Measurements from ENCODE around the gene CHPT1.
"Not testable (repeated sequence)": the region's sequence is repeated elsewhere in the genome, so short reads cannot be mapped to it uniquely, and the experiment has no call there.

CHPT1 gene

GRCh38 chr12:101697197-101697929, at the start of gene CHPT1:
TSS of gene CHPT1 (plus strand) at chr12:101697640. CDS start at chr12:101697862, 222 bp downstream.
- peak; percentile 69 to 79 for ATAC-seq

DNA sequence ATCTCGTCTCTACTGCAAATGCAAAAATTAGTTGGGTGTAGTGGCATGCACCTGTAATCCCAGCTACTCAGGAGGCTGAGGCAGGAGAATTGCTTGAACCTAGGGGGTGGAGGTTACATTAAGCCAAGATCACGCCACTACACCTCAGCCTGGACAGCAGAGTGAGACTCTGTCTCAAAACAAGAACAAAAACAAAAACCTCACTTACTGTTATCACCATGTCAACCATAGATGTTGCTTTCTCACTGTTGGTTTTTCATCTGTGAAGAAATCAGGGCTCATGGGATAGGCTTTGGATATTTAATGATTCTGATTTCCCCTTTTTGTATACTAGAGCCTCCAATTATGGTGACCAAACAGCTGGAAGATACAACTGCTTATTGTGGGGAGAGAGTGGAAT, 49.7 kb upstream of the CHPT1 start:
- no peak for ATAC-seq

DNA sequence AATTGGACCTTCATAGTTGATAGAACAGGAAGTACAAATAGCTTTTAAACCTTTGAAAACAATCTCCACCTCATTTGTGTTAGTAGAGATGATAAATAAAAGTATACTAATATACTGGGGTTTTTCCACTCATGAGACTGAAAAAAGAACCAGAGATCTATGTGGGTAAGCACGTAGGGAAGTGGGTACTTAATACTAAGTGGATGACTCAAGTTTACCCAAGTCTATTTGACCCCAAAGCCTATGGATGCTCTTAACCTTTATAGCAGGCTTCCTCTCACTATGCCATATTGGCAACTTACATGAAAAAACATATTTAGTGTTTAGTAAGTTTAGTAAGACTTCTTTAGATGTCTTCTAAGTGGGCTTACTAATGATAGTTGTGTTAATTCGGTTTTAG, 49.2 kb upstream of the CHPT1 start:
- peak; percentile 36 to 46 for ATAC-seq

DNA sequence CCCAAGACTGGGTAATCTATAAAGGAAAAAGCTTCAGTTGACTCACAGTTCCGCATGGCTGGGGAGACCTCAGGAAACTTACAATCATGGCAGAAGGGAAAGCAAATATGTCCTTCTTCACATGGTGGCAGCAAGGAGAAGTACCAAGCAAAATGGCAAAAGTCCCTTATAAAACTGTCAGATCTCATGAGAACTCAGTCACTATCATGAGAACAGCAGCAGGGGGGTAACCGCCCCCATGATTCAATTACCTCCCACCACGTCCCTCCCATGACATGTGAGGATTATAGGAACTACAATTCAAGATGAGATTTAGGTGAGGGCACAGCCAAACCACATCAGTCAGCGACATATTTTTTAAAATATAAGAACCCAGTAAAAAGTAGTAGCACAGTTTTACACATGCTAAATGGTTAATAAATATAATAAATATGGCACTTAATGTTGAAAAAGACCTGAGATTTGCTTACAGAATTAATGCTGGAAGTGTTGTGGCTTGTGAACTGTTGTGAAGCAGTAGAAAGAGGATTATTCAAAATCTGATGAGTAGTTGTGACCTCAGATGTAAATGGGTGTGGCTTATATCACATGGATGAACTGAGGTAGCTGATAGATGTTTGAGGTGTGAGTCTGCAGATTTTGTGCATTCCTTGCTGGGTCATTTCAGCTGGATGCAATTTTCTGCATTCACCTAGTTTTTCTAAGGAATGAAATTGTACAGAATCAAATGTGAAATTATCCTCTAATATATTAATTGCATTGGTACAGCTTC, 46.9 kb upstream of the CHPT1 start:
- no peak for ATAC-seq

DNA sequence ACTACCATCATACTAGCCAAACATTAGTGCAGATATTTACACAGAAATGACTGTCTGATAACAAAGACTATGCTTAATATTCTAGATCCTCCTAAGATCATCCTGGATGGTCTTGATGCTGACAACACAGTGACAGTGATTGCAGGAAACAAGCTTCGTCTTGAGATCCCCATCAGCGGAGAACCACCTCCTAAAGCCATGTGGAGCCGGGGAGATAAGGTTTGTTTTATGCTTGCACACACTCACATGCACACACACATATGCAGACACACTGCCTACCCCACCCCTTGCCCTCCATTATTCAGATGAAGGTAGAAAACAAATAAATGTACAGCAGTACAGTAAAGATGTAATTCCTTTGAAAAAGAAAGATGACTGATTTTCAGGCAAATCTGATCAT, 44.4 kb upstream of the CHPT1 start:
- no peak for ATAC-seq

DNA sequence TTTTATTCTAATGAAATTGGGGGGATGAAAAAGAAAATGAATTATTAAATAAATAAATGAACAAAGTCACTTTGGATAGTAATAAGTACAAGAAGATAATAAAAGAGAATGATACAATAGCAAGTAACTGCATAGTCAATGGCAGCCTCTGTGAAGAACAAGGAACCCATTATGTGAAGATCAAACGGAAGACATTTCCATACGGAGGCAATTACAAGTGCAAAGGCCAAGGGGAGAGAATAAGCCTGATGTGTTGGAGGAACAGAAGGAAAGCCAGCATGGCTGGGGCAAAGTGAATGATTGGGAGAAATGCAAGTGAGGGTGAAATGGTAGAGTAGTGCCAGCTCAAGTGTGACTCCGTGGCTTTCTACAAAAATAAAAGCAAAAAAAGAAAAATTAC, 43.9 kb upstream of the CHPT1 start:
- ATAC-seq: no peak

DNA sequence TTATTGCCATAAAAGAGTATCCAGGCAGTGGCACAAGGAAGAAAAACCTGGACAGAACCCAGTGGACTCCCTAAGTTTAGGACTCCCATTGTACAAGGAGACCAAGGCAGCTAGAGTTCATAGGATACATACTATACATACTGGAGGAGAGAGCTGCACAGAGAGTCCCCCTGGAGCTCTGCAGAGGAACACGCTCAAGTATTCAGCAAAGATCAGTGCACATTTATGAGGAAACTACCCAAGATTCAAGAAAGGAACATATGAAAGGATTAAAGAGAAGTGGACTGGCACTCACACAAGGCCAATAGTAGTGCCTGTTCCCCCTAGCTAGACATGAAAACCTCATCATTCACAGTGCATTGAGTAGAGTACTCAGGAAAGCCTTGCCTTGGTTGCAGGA, 43.0 kb upstream of the CHPT1 start:
- ATAC-seq: no peak

GRCh38 chr12:101655393-101655792, 42.0 kb upstream of the CHPT1 start:
- no peak for ATAC-seq

DNA sequence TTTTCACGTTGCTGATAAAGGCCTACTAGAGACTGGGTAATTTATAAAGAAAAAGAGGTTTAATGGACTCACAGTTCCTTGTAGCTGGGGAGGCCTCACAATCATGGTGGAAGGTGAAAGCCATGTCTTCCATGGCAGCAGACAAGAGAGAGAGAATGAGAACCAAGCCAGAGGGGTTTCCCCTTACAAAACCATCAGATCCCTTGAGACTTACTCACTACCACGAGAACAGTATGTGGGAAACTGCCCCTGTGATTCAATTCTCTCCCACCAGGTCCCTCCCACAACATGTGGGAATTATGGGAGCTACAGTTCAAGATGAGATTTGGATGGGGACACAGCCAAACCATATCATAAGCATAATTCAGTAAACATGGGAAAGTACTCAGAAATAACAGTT, 36.8 kb upstream of the CHPT1 start:
- ATAC-seq: not testable (repeated sequence)

GRCh38 chr12:101663298-101663697, 34.1 kb upstream of the CHPT1 start:
- no peak for ATAC-seq

- ATAC-seq: no peak
These were observed 32.4 kb upstream of the CHPT1 start for GRCh38 chr12:101664992-101665391.

DNA sequence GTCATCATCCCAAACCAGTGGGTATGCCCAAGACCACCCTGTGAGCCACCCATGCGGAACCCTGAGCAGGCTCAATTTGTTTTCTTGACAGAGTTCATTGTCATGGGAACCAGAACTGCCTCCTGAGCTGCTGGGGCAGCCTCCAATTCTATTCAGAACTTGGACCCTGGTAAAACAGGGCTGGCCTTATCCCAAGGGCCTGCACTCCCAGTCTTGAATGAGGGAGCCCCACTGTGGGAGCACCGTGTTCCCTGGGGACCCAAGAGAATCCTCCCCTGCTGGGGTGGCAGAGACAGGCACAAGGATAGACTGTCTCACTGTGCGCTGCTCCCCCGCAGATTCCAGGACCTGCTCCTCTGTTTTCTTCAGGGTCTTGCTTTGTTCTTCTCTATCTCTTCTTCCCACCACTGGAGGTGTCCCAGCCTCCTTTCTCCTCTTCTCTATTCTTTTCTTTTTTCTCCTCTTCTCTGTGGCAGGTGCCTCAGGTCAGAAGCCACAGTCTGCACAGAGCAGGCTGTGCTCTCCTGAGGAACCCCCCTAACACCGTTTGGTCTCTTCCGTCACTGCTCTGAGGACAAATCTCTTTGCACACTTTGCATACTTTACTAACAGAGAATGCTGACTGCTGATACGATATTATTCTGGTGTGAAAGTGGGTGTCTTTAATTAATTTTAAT, 31.2 kb upstream of the CHPT1 start:
- ATAC-seq: no peak

- ATAC-seq: no peak
These were observed 29.8 kb upstream of the CHPT1 start for GRCh38 chr12:101667591-101667990.

DNA sequence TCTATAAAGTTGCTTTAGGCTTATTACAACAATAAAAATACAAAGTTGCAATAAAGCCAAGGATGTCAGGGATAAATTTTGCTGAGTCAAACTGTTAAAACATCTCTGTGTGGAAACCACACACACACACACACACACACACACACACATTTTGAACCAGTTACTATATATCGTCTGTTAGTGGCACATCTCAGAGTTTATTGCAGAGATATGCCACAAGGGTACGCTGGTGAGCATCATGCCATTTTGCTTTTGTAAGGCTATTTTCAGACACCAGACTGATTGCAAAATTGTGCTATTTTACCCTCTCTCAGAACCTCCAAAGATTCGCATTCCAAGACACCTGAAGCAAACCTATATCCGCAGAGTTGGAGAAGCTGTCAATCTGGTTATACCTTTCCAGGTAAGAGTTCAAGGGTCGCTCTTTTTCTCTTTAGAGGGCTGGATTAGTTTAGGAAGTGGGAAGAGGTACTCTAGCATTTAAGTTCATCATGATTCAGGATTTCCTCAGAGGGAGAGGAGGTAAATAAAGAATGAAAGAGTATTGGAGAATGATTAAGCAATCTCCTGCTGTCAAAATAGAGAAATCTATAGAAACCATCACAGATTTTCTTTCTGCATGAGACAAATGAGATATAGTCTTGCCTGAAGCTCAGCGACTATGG, 27.3 kb upstream of the CHPT1 start:
- peak in 1 of 2 donors; percentile 43 for ATAC-seq

DNA sequence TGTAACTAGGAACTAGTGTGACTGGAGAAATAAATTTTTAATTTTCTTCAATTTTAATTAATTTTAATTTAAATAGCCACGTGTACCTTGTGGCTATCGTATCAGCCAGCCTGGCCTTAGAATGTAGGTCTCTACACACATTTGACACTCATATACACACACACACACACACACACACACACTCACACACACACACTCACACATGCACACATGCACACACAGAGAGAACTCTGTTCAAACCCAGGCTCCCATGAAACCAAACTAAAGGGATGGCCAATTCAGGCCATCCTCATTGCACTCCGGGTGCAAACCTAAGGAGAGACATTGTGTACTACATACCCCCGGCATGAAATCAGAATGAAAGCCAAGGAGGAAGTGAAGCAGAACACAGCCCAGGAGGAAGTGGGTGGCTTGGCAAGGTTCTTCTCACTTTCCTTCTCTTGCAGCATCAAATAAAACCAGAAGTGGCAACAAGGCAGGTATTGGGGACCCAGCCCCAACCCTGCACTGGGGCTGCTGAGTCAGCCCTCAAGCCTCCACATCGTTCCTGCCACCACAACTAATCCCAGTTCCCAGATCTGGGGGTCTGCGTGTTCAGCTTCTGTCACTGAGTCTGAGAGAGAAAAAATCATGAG, 26.2 kb upstream of the CHPT1 start:
- ATAC-seq: peak; percentile 51 to 64

DNA sequence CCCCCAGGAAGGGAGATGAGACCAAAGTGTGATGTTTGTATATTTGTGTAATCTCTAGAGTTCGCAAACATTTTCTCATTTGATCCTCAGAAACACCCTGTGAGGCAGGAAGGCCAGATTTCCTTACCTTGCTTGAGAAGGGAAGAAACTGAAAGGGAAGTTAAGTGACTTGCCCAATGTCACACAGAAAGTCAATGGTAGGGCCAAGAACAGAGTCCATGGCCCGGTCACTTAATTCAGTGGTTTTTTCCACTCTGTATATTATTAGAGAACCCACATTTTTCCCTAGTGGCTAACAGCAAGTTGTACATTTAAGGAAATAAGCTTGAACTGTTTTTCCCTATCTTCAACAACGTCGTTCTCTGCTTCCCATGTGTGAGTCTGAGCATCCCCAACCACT, 25.6 kb upstream of the CHPT1 start:
- ATAC-seq: no peak

- no peak for ATAC-seq
These were observed 21.9 kb upstream of the CHPT1 start for GRCh38 chr12:101675555-101675954.

DNA sequence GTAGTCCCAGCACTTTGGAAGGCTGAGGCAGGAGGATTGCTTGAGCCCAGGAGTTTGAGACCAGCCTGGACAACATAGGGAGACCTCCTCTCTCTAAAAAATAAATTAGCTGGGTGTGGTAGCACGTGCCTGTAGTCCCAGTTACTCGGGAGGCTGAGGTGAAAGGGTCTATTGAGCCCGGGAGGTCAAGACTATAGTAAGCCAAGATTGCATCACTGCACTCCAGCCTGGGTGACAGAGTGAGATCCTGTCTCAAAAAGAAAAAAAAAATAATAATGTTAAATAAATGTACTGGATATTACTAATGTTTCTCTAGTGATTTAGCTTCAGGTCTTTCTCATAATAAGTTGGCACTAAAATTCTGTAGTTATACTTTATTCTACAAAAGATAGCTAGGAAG, 20.9 kb upstream of the CHPT1 start:
- not testable (repeated sequence) for ATAC-seq

- ATAC-seq: no peak
These were observed 19.4 kb upstream of the CHPT1 start for GRCh38 chr12:101678081-101678480.

GRCh38 chr12:101680240-101680639, 17.2 kb upstream of the CHPT1 start:
- no peak for ATAC-seq

DNA sequence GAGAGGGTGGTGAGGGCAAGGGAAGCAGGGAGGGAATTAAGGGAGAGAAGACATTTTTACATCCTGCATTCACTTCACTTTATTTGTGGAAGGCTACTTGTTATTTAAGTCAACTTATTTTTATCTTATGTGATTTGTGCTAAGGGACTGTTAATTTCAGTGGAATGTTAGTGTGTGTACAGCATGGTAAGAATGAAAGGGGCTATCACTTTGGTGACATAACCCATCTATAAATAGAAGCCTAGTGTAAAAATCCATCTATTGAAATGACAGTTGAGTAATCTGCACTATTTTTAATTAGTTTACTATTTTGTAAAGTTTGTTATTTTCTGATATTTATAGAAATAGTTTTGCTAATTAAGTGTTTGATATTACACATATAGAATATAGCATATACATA, 16.8 kb upstream of the CHPT1 start:
- ATAC-seq: no peak

- ATAC-seq: not testable (repeated sequence)
These were observed 15.8 kb upstream of the CHPT1 start for GRCh38 chr12:101681627-101682026.

DNA sequence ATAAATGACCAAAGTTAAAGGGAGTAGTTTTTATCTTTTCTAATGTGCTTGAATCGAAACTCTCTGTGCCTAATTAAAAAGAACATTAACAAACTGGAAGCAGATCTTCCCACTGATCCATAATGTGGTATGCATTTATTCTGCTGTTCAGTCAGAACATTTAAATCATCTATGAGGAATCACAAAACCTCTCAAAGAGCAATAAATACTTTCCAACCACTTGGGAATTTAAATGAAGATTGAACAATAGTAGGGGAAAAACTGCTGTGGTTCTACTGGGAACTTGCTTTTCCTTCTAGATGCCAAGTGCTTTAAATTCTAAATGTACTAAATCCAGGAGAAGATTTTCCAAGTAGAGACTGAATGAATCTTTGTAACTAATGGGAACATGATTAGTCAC, 12.3 kb upstream of the CHPT1 start:
- no peak for ATAC-seq

Data from activated CD4-positive, CD25-positive, alpha-beta regulatory T cell treated with anti-CD3 and anti-CD28 coated beads, Interleukin-2, amount 50 U/mL, for 24 hours (primary cell).